HG03520 (cell line): ENCODE measurements around the gene PACSIN2.
"Not testable (repeated sequence)": the region's sequence is repeated elsewhere in the genome, so short reads cannot be mapped to it uniquely, and the experiment has no call there.

Experiments used
- ATAC-seq: cut with Tn5 transposase; IDR thresholded peaks from one replicate; pipeline ENCODE4 v1.9.1; 2021; ENCODE audit warnings: mild to moderate bottlenecking, moderate library complexity; ENCODE audit not compliant: unreplicated experiment

Gene PACSIN2

GRCh38 chr22:42967933-42968332 is 47.0 kb downstream of the PACSIN2 start:
- ATAC-seq = no peak

- ATAC-seq = no peak
Observed at GRCh38 chr22:42967005-42967404, 47.9 kb downstream of the PACSIN2 start.

- ATAC-seq = no peak
Observed at GRCh38 chr22:42966497-42966896, 48.5 kb downstream of the PACSIN2 start.

- ATAC-seq = no peak
Observed at GRCh38 chr22:42964994-42965699, 49.8 kb downstream of the PACSIN2 start.

- no peak for ATAC-seq
Observed at GRCh38 chr22:42963231-42963595, 51.7 kb downstream of the PACSIN2 start.

GRCh38 chr22:42962295-42963230 is 52.4 kb downstream of the PACSIN2 start:
- ATAC-seq = no peak

- no peak for ATAC-seq
Observed at GRCh38 chr22:42961810-42962209, 53.1 kb downstream of the PACSIN2 start.

- not testable (repeated sequence) for ATAC-seq
Observed at GRCh38 chr22:42961400-42961690, 53.6 kb downstream of the PACSIN2 start.

- no peak for ATAC-seq
Observed at GRCh38 chr22:42960531-42961399, 54.2 kb downstream of the PACSIN2 start.

- ATAC-seq = no peak
Observed at GRCh38 chr22:42959576-42960509, 55.1 kb downstream of the PACSIN2 start.

- ATAC-seq = no peak
Observed at GRCh38 chr22:42958937-42959336, 56.0 kb downstream of the PACSIN2 start.

GRCh38 chr22:42957958-42958357 is 57.0 kb downstream of the PACSIN2 start:
- ATAC-seq = no peak

GRCh38 chr22:42957544-42957943 is 57.4 kb downstream of the PACSIN2 start:
- ATAC-seq = no peak

- ATAC-seq = no peak
Observed at GRCh38 chr22:42955848-42956247, 59.1 kb downstream of the PACSIN2 start.

GRCh38 chr22:42955087-42955635 is 59.8 kb downstream of the PACSIN2 start:
- ATAC-seq = no peak

- not testable (repeated sequence) for ATAC-seq
Observed at GRCh38 chr22:42953751-42954150, 61.2 kb downstream of the PACSIN2 start.

- no peak for ATAC-seq
Observed at GRCh38 chr22:42951093-42951710, 63.7 kb downstream of the PACSIN2 start.

- no peak for ATAC-seq
Observed at GRCh38 chr22:42950281-42950680, 64.7 kb downstream of the PACSIN2 start.

- ATAC-seq = no peak
Observed at GRCh38 chr22:42949159-42949558, 65.8 kb downstream of the PACSIN2 start.
